Measurements from ENCODE around the gene CAPN10.
"Not testable (repeated sequence)": the region's sequence is repeated elsewhere in the genome, so short reads cannot be mapped to it uniquely, and the experiment has no call there.

Gene CAPN10

GRCh38 chr2:240586198-240586918 lies at the start of gene CAPN10:
TSS of gene CAPN10 (plus strand) at chr2:240586734. CDS start at chr2:240586912, 178 bp downstream.
- DNase-seq (ENCODE audit: low read depth in 3 of 3), result peak; percentile 91 to 95 (median 91)

GRCh38 chr2:240538031-240538780 lies 48.3 kb upstream of the CAPN10 start:
- no peak for DNase-seq (ENCODE audit: low read depth in 3 of 3)

GRCh38 chr2:240539101-240539500 lies 47.4 kb upstream of the CAPN10 start:
- DNase-seq (ENCODE audit: low read depth in 3 of 3), result not testable (repeated sequence)

- no peak for DNase-seq (ENCODE audit: low read depth in 3 of 3)
Observed at GRCh38 chr2:240539906-240540305, 46.6 kb upstream of the CAPN10 start.

GRCh38 chr2:240551288-240551687 lies 35.2 kb upstream of the CAPN10 start:
- no peak for DNase-seq (ENCODE audit: low read depth in 3 of 3)

- DNase-seq (ENCODE audit: low read depth in 3 of 3), result no peak
Observed at GRCh38 chr2:240551811-240552210, 34.7 kb upstream of the CAPN10 start.

- DNase-seq (ENCODE audit: low read depth in 3 of 3), result no peak
Observed at GRCh38 chr2:240553956-240554480, 32.5 kb upstream of the CAPN10 start.

GRCh38 chr2:240554767-240555493 lies 31.6 kb upstream of the CAPN10 start:
- no peak for DNase-seq (ENCODE audit: low read depth in 3 of 3)

GRCh38 chr2:240555541-240556250 lies 30.8 kb upstream of the CAPN10 start:
- no peak for DNase-seq (ENCODE audit: low read depth in 3 of 3)

GRCh38 chr2:240556553-240557100 lies 29.9 kb upstream of the CAPN10 start:
- peak in 1 of 3 experiments; percentile 58 for DNase-seq (ENCODE audit: low read depth in 3 of 3)

GRCh38 chr2:240557101-240557751 lies 29.3 kb upstream of the CAPN10 start:
- no peak for DNase-seq (ENCODE audit: low read depth in 3 of 3)

- no peak for DNase-seq (ENCODE audit: low read depth in 3 of 3)
Observed at GRCh38 chr2:240557808-240558207, 28.7 kb upstream of the CAPN10 start, which contains the start of gene ANKMY1. TSS of gene ANKMY1 (minus strand) at chr2:240557988. CDS start at chr2:240557335, 653 bp downstream.

GRCh38 chr2:240558236-240558761 lies 28.2 kb upstream of the CAPN10 start:
- DNase-seq (ENCODE audit: low read depth in 3 of 3), result no peak

GRCh38 chr2:240559286-240559685 lies 27.2 kb upstream of the CAPN10 start:
- DNase-seq (ENCODE audit: low read depth in 3 of 3), result no peak

GRCh38 chr2:240560084-240560479 lies 26.5 kb upstream of the CAPN10 start, which contains the start of gene DUSP28:
TSS of gene DUSP28 (plus strand) at chr2:240560357. CDS start at chr2:240560685, 328 bp downstream.
- DNase-seq (ENCODE audit: low read depth in 3 of 3), result peak; percentile 77 to 85 (median 81)

- DNase-seq (ENCODE audit: low read depth in 3 of 3), result peak; percentile 99 to 100 (median 100)
Observed at GRCh38 chr2:240560480-240561324, 25.8 kb upstream of the CAPN10 start.

- DNase-seq (ENCODE audit: low read depth in 3 of 3), result no peak
Observed at GRCh38 chr2:240561325-240561971, 25.1 kb upstream of the CAPN10 start.

- DNase-seq (ENCODE audit: low read depth in 3 of 3), result not testable (repeated sequence)
Observed at GRCh38 chr2:240563231-240563630, 23.3 kb upstream of the CAPN10 start.

All from stimulated activated CD4-positive, alpha-beta T cell treated with anti-CD3 and anti-CD28 coated beads, TNF-alpha, amount 100 ng/mL, for 4 hours (primary cell).